ENCODE measurements around the gene CENPU.
A peak's percentile ranks its signal among the peaks of the same experiment; 100 is the strongest.
"Not testable (repeated sequence)": the region's sequence is repeated elsewhere in the genome, so short reads cannot be mapped to it uniquely, and the experiment has no call there.

Gene CENPU

GRCh38 chr4:184733654-184734524 is at the start of gene CENPU:
Gene CENPU, minus strand, starts transcription at chr4:184734096. Its CDS starts 34 bp downstream, at chr4:184734062.
- DNase-seq (ENCODE audit: low read depth in 2 of 2): peak; percentile 97

GRCh38 chr4:184782731-184783373 is 49.0 kb upstream of the CENPU start:
- no peak for DNase-seq (ENCODE audit: low read depth in 2 of 2)

GRCh38 chr4:184779160-184779559 is 45.3 kb upstream of the CENPU start:
- not testable (repeated sequence) for DNase-seq (ENCODE audit: low read depth in 2 of 2)

GRCh38 chr4:184778325-184778724 is 44.4 kb upstream of the CENPU start:
- DNase-seq (ENCODE audit: low read depth in 2 of 2): no peak

- no peak for DNase-seq (ENCODE audit: low read depth in 2 of 2)
Observed at GRCh38 chr4:184776821-184777220, 42.9 kb upstream of the CENPU start.

- no peak for DNase-seq (ENCODE audit: low read depth in 2 of 2)
Observed at GRCh38 chr4:184775854-184776555, 42.1 kb upstream of the CENPU start.

- no peak for DNase-seq (ENCODE audit: low read depth in 2 of 2)
Observed at GRCh38 chr4:184774152-184774551, 40.3 kb upstream of the CENPU start.

- DNase-seq (ENCODE audit: low read depth in 2 of 2): no peak
Observed at GRCh38 chr4:184771416-184771815, 37.5 kb upstream of the CENPU start.

GRCh38 chr4:184769141-184769765 is 35.4 kb upstream of the CENPU start:
- DNase-seq (ENCODE audit: low read depth in 2 of 2): no peak

GRCh38 chr4:184768296-184768695 is 34.4 kb upstream of the CENPU start:
- no peak for DNase-seq (ENCODE audit: low read depth in 2 of 2)

GRCh38 chr4:184766446-184766845 is 32.5 kb upstream of the CENPU start:
- DNase-seq (ENCODE audit: low read depth in 2 of 2): no peak

GRCh38 chr4:184765473-184766340 is 31.8 kb upstream of the CENPU start:
- DNase-seq (ENCODE audit: low read depth in 2 of 2): no peak

GRCh38 chr4:184764601-184765000 is 30.7 kb upstream of the CENPU start:
- DNase-seq (ENCODE audit: low read depth in 2 of 2): no peak

GRCh38 chr4:184763150-184763780 is 29.4 kb upstream of the CENPU start:
- peak; percentile 73 to 78 for DNase-seq (ENCODE audit: low read depth in 2 of 2)

- DNase-seq (ENCODE audit: low read depth in 2 of 2): no peak
Observed at GRCh38 chr4:184762100-184762499, 28.2 kb upstream of the CENPU start.

GRCh38 chr4:184760681-184761080 is 26.8 kb upstream of the CENPU start:
- no peak for DNase-seq (ENCODE audit: low read depth in 2 of 2)

- peak; percentile 49 to 54 for DNase-seq (ENCODE audit: low read depth in 2 of 2)
Observed at GRCh38 chr4:184757810-184758209, 23.9 kb upstream of the CENPU start.

GRCh38 chr4:184756399-184756798 is 22.5 kb upstream of the CENPU start:
- DNase-seq (ENCODE audit: low read depth in 2 of 2): no peak

GRCh38 chr4:184755278-184755677 is 21.4 kb upstream of the CENPU start:
- no peak for DNase-seq (ENCODE audit: low read depth in 2 of 2)

- no peak for DNase-seq (ENCODE audit: low read depth in 2 of 2)
Observed at GRCh38 chr4:184752496-184753275, 18.8 kb upstream of the CENPU start.
